GM21717 (cell line): ENCODE results near the gene LGSN.
"Not testable (repeated sequence)": the region's sequence is repeated elsewhere in the genome, so short reads cannot be mapped to it uniquely, and the experiment has no call there.

Source experiments
- ATAC-seq: cut with Tn5 transposase; IDR thresholded peaks from one replicate; pipeline ENCODE4 v1.9.1; 2021; ENCODE audit warnings: mild to moderate bottlenecking, moderate library complexity; ENCODE audit not compliant: unreplicated experiment

Gene LGSN

GRCh38 chr6:63319939-63320338, at the start of gene LGSN:
LGSN (minus strand) TSS chr6:63319983; CDS start chr6:63319943, 40 bp downstream.
- no peak for ATAC-seq

- ATAC-seq: no peak
These were observed 48.6 kb upstream of the LGSN start for GRCh38 chr6:63368347-63368746.

- not testable (repeated sequence) for ATAC-seq
These were observed 42.8 kb upstream of the LGSN start for GRCh38 chr6:63362500-63363120.

GRCh38 chr6:63357384-63357783, 37.6 kb upstream of the LGSN start:
- ATAC-seq: not testable (repeated sequence)

- ATAC-seq: no peak
These were observed 35.8 kb upstream of the LGSN start for GRCh38 chr6:63355632-63356031.

- no peak for ATAC-seq
These were observed 33.5 kb upstream of the LGSN start for GRCh38 chr6:63353286-63353630.

GRCh38 chr6:63352544-63353285, 32.9 kb upstream of the LGSN start:
- peak; percentile 90 for ATAC-seq

GRCh38 chr6:63352069-63352543, 32.3 kb upstream of the LGSN start:
- ATAC-seq: peak; percentile 33

- ATAC-seq: no peak
These were observed 29.6 kb upstream of the LGSN start for GRCh38 chr6:63349401-63349800.

GRCh38 chr6:63348836-63349235, 29.1 kb upstream of the LGSN start:
- no peak for ATAC-seq

GRCh38 chr6:63347599-63347998, 27.8 kb upstream of the LGSN start:
- peak; percentile 34 for ATAC-seq

- no peak for ATAC-seq
These were observed 26.5 kb upstream of the LGSN start for GRCh38 chr6:63346217-63346835.

GRCh38 chr6:63340351-63340750, 20.6 kb upstream of the LGSN start:
- no peak for ATAC-seq

- ATAC-seq: not testable (repeated sequence)
These were observed 14.9 kb upstream of the LGSN start for GRCh38 chr6:63334652-63335051.

- no peak for ATAC-seq
These were observed 13.7 kb upstream of the LGSN start for GRCh38 chr6:63333440-63333839.

- not testable (repeated sequence) for ATAC-seq
These were observed 6.8 kb upstream of the LGSN start for GRCh38 chr6:63326630-63327029.

- no peak for ATAC-seq
These were observed 3.2 kb upstream of the LGSN start for GRCh38 chr6:63322981-63323380.

- ATAC-seq: no peak
These were observed 2.0 kb upstream of the LGSN start for GRCh38 chr6:63321821-63322220.

- ATAC-seq: no peak
These were observed 2.1 kb downstream of the LGSN start for GRCh38 chr6:63317641-63318040.

- no peak for ATAC-seq
These were observed 3.7 kb downstream of the LGSN start for GRCh38 chr6:63316113-63316512.

GRCh38 chr6:63313111-63313510, 6.7 kb downstream of the LGSN start:
- ATAC-seq: no peak
